ENCODE data around the gene TTYH1.

GRCh38 chr19:54473892-54474372, 58.7 kb downstream of the TTYH1 start:
- no peak for TF ChIP-seq CTCF (IDR thresholded peaks at IDR 0.05; ENCODE audit: insufficient read depth, low read length)
- no peak for TF ChIP-seq POLR2AphosphoS5 (IDR thresholded peaks at IDR 0.05; ENCODE audit: low read depth)
- TF ChIP-seq, protein P1, sequence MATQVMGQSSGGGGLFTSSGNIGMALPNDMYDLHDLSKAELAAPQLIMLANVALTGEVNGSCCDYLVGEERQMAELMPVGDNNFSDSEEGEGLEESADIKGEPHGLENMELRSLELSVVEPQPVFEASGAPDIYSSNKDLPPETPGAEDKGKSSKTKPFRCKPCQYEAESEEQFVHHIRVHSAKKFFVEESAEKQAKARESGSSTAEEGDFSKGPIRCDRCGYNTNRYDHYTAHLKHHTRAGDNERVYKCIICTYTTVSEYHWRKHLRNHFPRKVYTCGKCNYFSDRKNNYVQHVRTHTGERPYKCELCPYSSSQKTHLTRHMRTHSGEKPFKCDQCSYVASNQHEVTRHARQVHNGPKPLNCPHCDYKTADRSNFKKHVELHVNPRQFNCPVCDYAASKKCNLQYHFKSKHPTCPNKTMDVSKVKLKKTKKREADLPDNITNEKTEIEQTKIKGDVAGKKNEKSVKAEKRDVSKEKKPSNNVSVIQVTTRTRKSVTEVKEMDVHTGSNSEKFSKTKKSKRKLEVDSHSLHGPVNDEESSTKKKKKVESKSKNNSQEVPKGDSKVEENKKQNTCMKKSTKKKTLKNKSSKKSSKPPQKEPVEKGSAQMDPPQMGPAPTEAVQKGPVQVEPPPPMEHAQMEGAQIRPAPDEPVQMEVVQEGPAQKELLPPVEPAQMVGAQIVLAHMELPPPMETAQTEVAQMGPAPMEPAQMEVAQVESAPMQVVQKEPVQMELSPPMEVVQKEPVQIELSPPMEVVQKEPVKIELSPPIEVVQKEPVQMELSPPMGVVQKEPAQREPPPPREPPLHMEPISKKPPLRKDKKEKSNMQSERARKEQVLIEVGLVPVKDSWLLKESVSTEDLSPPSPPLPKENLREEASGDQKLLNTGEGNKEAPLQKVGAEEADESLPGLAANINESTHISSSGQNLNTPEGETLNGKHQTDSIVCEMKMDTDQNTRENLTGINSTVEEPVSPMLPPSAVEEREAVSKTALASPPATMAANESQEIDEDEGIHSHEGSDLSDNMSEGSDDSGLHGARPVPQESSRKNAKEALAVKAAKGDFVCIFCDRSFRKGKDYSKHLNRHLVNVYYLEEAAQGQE (IDR thresholded peaks at IDR 0.05; ENCODE audit: insufficient replicate concordance, low read depth) = no peak
- TF ChIP-seq SPI1 (IDR thresholded peaks at IDR 0.05; ENCODE audit: borderline replicate concordance, low read depth) = no peak
